K562 (cell line): Measurements from ENCODE around the gene LRRC75A. TPM values are rescaled to one million over a fixed set of nuclear protein-coding genes. Genes with fewer than 3 reads are reported as not detected.

Experiments
- ATAC-seq: fragments of 200-7000 bp; cut with Tn5 transposase; 3 replicates; pipeline ENCODE4 v1.9.1; 2020; ENCODE audit warnings: moderate library complexity
- BruUV-seq: library from RNA; stranded (reverse); fragments of 400-500 nt; replicated peaks from 2 replicates; lab custom pipeline; 2021; lab: Mats Ljungman, UMichigan
- CTCF ChIA-PET: fragments of 300-600 bp; formaldehyde crosslinking; extraction: SDS; loops from one replicate; lab custom pipeline; 2021; ENCODE audit warnings: low intra/inter-chr PET ratio; lab: Yijun Ruan, JAX
- POLR2A ChIA-PET: fragments of 300-600, 350-650 bp; sonication (Branson Sonifier 250); formaldehyde crosslinking; extraction: SDS; loops from one replicate; lab custom pipeline; 2021; ENCODE audit warnings: antibody characterized with exemption, inconsistent platforms; lab: Yijun Ruan, JAX
- DNase-seq, 4 experiments: peaks; one replicate each; pipeline versions ENCODE4 v3.0.0 to v3.0.0-alpha.2; 2011 to 2018; ENCODE audit warnings: low spot score in 3 of 4, mixed read lengths in 3 of 4; ENCODE audit errors: extremely low read depth in 1 of 4
- FAIRE-seq: peaks from 2 replicates; lab custom pipeline; 2011; peaks lifted over from hg19 to GRCh38; lab: Jason Lieb, UNC
- H2AFZ ChIP-seq: 2 replicates; pipeline ENCODE4 v1.6.0; 2011; ENCODE audit warnings: low read depth, low read length, control low read depth, inconsistent platforms
- H3K27ac ChIP-seq: fragments of 200-600 bp; 3 replicates; pipeline ENCODE4 v1.8.0; 2011; ENCODE audit warnings: low read depth, mild to moderate bottlenecking, control low read depth, inconsistent platforms, low read length, moderate library complexity, mixed read lengths; ENCODE audit errors: extremely low read depth
- H3K27me3 ChIP-seq, 2 experiments: fragments of 300-600 bp in 1 of 2; 2 replicates in 1 of 2; 3 replicates in 1 of 2; pipeline versions ENCODE4 v1.6.0 to v1.8.0; 2011; ENCODE audit warnings: inconsistent platforms in 2 of 2, low read length in 2 of 2, mild to moderate bottlenecking in 1 of 2, mixed read lengths in 1 of 2, moderate library complexity in 1 of 2; ENCODE audit not compliant: control insufficient read depth in 2 of 2, insufficient read depth in 2 of 2
- H3K36me3 ChIP-seq: fragments of 300-600 bp; 3 replicates; pipeline ENCODE4 v1.8.0; 2011; ENCODE audit warnings: mild to moderate bottlenecking, low read length, inconsistent platforms; ENCODE audit not compliant: control insufficient read depth, insufficient read depth
- H3K4me1 ChIP-seq, 2 experiments: fragments of 200-600 bp in 1 of 2; replicated peaks in 1 of 2; 2 replicates in 1 of 2; 3 replicates in 1 of 2; pipeline versions ENCODE4 v1.5.1 to v1.8.0; 2011; ENCODE audit warnings: inconsistent platforms in 2 of 2, low read length in 2 of 2, mild to moderate bottlenecking in 1 of 2, mixed read lengths in 1 of 2, moderate library complexity in 1 of 2; ENCODE audit not compliant: control insufficient read depth in 2 of 2, insufficient read depth in 2 of 2
- H3K4me2 ChIP-seq: 2 replicates; pipeline ENCODE4 v1.6.1; 2011; ENCODE audit warnings: low read length, control low read depth, inconsistent platforms, mixed read lengths; ENCODE audit not compliant: insufficient read depth
- H3K4me3 ChIP-seq: fragments of 200-600 bp; sonication (generic), shearing (Covaris generic); 2 replicates; pipeline ENCODE4 v1.5.1; 2016; ENCODE audit warnings: control low read depth, inconsistent platforms
- H3K79me2 ChIP-seq: fragments of 200-600 bp; 3 replicates; pipeline ENCODE4 v1.8.0; 2011; ENCODE audit warnings: low read length, inconsistent platforms; ENCODE audit not compliant: control insufficient read depth, insufficient read depth
- H3K9ac ChIP-seq, 2 experiments: 2 replicates each; pipeline versions ENCODE4 v1.6.0 to v1.6.1; 2011; ENCODE audit warnings: low read depth in 2 of 2, low read length in 2 of 2, control low read depth in 1 of 2, inconsistent platforms in 1 of 2, mild to moderate bottlenecking in 1 of 2, mixed read lengths in 1 of 2; ENCODE audit not compliant: insufficient read depth in 1 of 2
- H3K9me1 ChIP-seq: one replicate; pipeline ENCODE4 v1.6.0; 2011; ENCODE audit warnings: inconsistent platforms, mild to moderate bottlenecking, low read length, moderate library complexity; ENCODE audit not compliant: control insufficient read depth, insufficient read depth
- H3K9me3 ChIP-seq: replicated peaks from 2 replicates; pipeline ENCODE4 v1.5.1; 2011; ENCODE audit warnings: low read depth, low read length, inconsistent platforms; ENCODE audit not compliant: control insufficient read depth, insufficient read depth
- H4K20me1 ChIP-seq: replicated peaks from 2 replicates; pipeline ENCODE4 v1.6.1; 2011; ENCODE audit warnings: low read length, inconsistent platforms, mixed read lengths; ENCODE audit not compliant: control insufficient read depth, insufficient read depth
- CBFB ChIP-seq: sonication (generic); formaldehyde crosslinking; IDR thresholded peaks from 2 replicates; pipeline ENCODE4 v1.4.0; 2020; ENCODE audit warnings: mild to moderate bottlenecking, missing genetic modification reagents
- CCNT2 ChIP-seq: IDR thresholded peaks from 2 replicates; pipeline ENCODE4 v1.6.1; 2011; ENCODE audit warnings: borderline replicate concordance, low read depth, mild to moderate bottlenecking, moderate library complexity, mixed read lengths, low read length; ENCODE audit not compliant: insufficient read length; ENCODE audit errors: extremely low read depth
- DDX20 ChIP-seq: fragments of 450-650 bp; IDR thresholded peaks from 2 replicates; pipeline ENCODE4 v1.6.1; 2016; ENCODE audit warnings: missing genetic modification characterization, low read depth, mild to moderate bottlenecking, missing compliant biosample characterization, moderate library complexity
- EP400 ChIP-seq: fragments of 450-650 bp; IDR thresholded peaks from 2 replicates; pipeline ENCODE4 v1.6.1; 2017; ENCODE audit warnings: antibody characterized with exemption, mild to moderate bottlenecking, moderate library complexity
- FOXM1 ChIP-seq, 2 experiments: fragments of 450-650 bp in 1 of 2; sonication (generic) in 1 of 2; formaldehyde crosslinking in 1 of 2; IDR thresholded peaks; 2 replicates each; pipeline versions ENCODE4 v1.6.1 to v1.9.0; 2017 to 2022; ENCODE audit warnings: low read depth in 2 of 2, mild to moderate bottlenecking in 2 of 2, missing genetic modification reagents in 1 of 2, moderate library complexity in 1 of 2
- HNRNPH1 ChIP-seq: fragments of 200-400 bp; formaldehyde crosslinking; optimal IDR thresholded peaks from 2 replicates; pipeline ENCODE3; 2017; ENCODE audit warnings: low read depth, mild to moderate bottlenecking, low read length, moderate library complexity
- KLF16 ChIP-seq: IDR thresholded peaks from 2 replicates; pipeline ENCODE4 v1.6.1; 2016; ENCODE audit warnings: antibody characterized with exemption
- NFRKB ChIP-seq: fragments of 450-650 bp; IDR thresholded peaks from 2 replicates; pipeline ENCODE4 v1.6.1; 2016; ENCODE audit warnings: low read depth
- POU5F1 ChIP-seq: fragments of 150-350 bp; IDR thresholded peaks from 2 replicates; pipeline ENCODE4 v1.6.1; 2014; ENCODE audit warnings: borderline replicate concordance, low read length, low read depth, mild to moderate bottlenecking; ENCODE audit not compliant: partially characterized antibody
- SMAD3 ChIP-seq: fragments of 450-650 bp; formaldehyde crosslinking; conservative IDR thresholded peaks from 2 replicates; pipeline ENCODE4 v1.4.0; 2020; ENCODE audit warnings: mild to moderate bottlenecking
- SOX6 ChIP-seq: fragments of 450-650 bp; IDR thresholded peaks from 2 replicates; pipeline ENCODE4 v1.6.1; 2014; ENCODE audit warnings: mild to moderate bottlenecking
- TFAM ChIP-seq: fragments of 250-450 bp; sonication (Bioruptor Pico); conservative IDR thresholded peaks from 2 replicates; pipeline ENCODE4 v1.5.0; 2021; ENCODE audit warnings: mild to moderate bottlenecking, moderate library complexity
- ZBTB8A ChIP-seq: fragments of 450-650 bp; IDR thresholded peaks from 2 replicates; pipeline ENCODE4 v1.6.1; 2018; ENCODE audit warnings: mild to moderate bottlenecking, moderate library complexity; ENCODE audit not compliant: partially characterized antibody
- ZFP30 ChIP-seq: fragments of 250-450 bp; sonication (Bioruptor Pico); IDR thresholded peaks from 2 replicates; pipeline ENCODE4 v1.8.0; 2022; ENCODE audit warnings: moderate library complexity, mild to moderate bottlenecking, inconsistent platforms, borderline replicate concordance
- ZNF165 ChIP-seq: fragments of 250-450 bp; sonication (Bioruptor Pico); IDR thresholded peaks from 2 replicates; pipeline ENCODE4 v1.4.0; 2020; ENCODE audit warnings: borderline replicate concordance
- ZNF408 ChIP-seq: fragments of 250-450 bp; sonication (Bioruptor Pico); IDR thresholded peaks from 2 replicates; pipeline ENCODE4 v1.4.0; 2020; ENCODE audit warnings: low read depth, mild to moderate bottlenecking, moderate library complexity
- WGBS: fragments of 100-300 bp; shearing (Covaris generic); methylation state at CpG from one replicate; pipeline ENCODE4 v1.1.6; 2016; ENCODE audit warnings: low coverage, mixed read lengths; ENCODE audit not compliant: insufficient coverage; ENCODE audit errors: missing lambda C conversion rate; 5-methylcytosine and 5-hydroxymethylcytosine counted together
- in situ Hi-C: fragments of 300-500 bp; cut with MboI; formaldehyde crosslinking; loops from 4 replicates; pipeline ENCODE4 v1.15.0; 2018; ENCODE audit warnings: inconsistent platforms, mixed read lengths
- intact Hi-C: fragments of 100-400 bp; cut with micrococcal nuclease; formaldehyde crosslinking; loops from 2 replicates; pipeline ENCODE4 v1.14.2; 2022
- polyA plus RNA-seq, 8 experiments: library from polyadenylated mRNA; depleted of rRNA in 4 of 8; stranded (reverse) in 5 of 8; unstranded in 3 of 8; fragments of >200 nt; fragmentation: Nextera tagmentation in 2 of 8; fragmentation: Illumina TruSeq in 1 of 8; extraction: Ambion mirVana in 2 of 8; extraction: Trizol in 1 of 8; gene quantifications; 2 replicates each; pipeline versions ENCODE4 v1.2.1 to v1.2.3, GENCODE V29; 2011 to 2014; ENCODE audit warnings: inconsistent platforms in 1 of 8, missing spikeins in 1 of 8
- total RNA-seq, 7 experiments: library from RNA; depleted of rRNA in 6 of 7; stranded (reverse); fragments of >200 nt in 6 of 7; fragmentation: Illumina TruSeq in 2 of 7; extraction: Trizol in 2 of 7; gene quantifications; 2 replicates each; pipeline versions ENCODE4 v1.2.1 to v1.2.3, GENCODE V29; 2011 to 2021; ENCODE audit warnings: low replicate concordance in 1 of 7

The LRRC75A gene
- total and polyA plus RNA-seq, 9 of the 15 experiments (the other 6 are each of a cell fraction or from before 2014, with no cell fraction given) = 0.04 to 0.34 (median 0.08) TPM; not detected in 5

- Histone ChIP-seq H3K9ac (no peak overlapping the region), H2AFZ (no peak overlapping the region), H3K27ac (no peak overlapping the region), H3K9me3 (no peaks in the 10 kb centered on the region), H3K27me3 (peaks cover 0 to 24% of the 10 kb centered on the region in 2 experiments; a peak in 3 of 5 replicates), H4K20me1 (no peaks in the 10 kb centered on the region; the same call in 1 of the 2 replicates), H3K36me3 (no peaks in the 10 kb centered on the region), H3K9me1 (no peaks in the 10 kb centered on the region), H3K4me1 (0 out of 5 replicates have a peak, but pooled peaks cover 0 to 3% of the 10 kb centered on the region in 2 experiments), H3K79me2 (no peaks in the 10 kb centered on the region), H3K4me3 (no peak overlapping the region), H3K4me2 (no peak overlapping the region)
- ChIA-PET CTCF (no interaction called here), POLR2A (interaction anchor here (0.6 to 1.0 kb wide), 2 partner anchors 11 to 697 kb away, joined by 3 read pairs; no protein-coding TSS in a partner anchor)
- DNase-seq = no peak
- 5% methylated on average over 6 of the region's 6 CpGs for WGBS
- FAIRE-seq = no peak
- BruUV-seq = no TSS peak
- no peak for TF ChIP-seq NFRKB
- no peak for TF ChIP-seq DDX20 (tag)
- in situ Hi-C loops = no loop called here
- intact Hi-C loops = no loop called here
- ATAC-seq = no peak
Measured at GRCh38 chr17:16478649-16479048, 13.3 kb downstream of the LRRC75A start.

- ATAC-seq (no peak), FAIRE-seq (no peak), DNase-seq (no peak)
- no peak overlapping the region for H3K9ac ChIP-seq
- in situ Hi-C loops = no loop called here
- 0 out of 5 replicates have a peak, but pooled peaks cover 0 to 3% of the 10 kb centered on the region in 2 experiments for H3K4me1 ChIP-seq
- H4K20me1 ChIP-seq = no peaks in the 10 kb centered on the region; the same call in 1 of the 2 replicates
- H3K9me3 ChIP-seq = no peaks in the 10 kb centered on the region
- no peaks in the 10 kb centered on the region for H3K9me1 ChIP-seq
- intact Hi-C loops = no loop called here
- H3K4me3 ChIP-seq = no peak overlapping the region
- ChIA-PET POLR2A (interaction anchor here (1.0 kb wide), 1 partner anchor 13 kb away, joined by 5 read pairs; no protein-coding TSS in a partner anchor), CTCF (no interaction called here)
- no peaks in the 10 kb centered on the region for H3K36me3 ChIP-seq
- no peak overlapping the region for H2AFZ ChIP-seq
- no peak overlapping the region for H3K27ac ChIP-seq
- H3K4me2 ChIP-seq = no peak overlapping the region
- H3K27me3 ChIP-seq = peaks cover 0 to 32% of the 10 kb centered on the region in 2 experiments; a peak in 4 of 5 replicates
- no peaks in the 10 kb centered on the region for H3K79me2 ChIP-seq
- WGBS = 3% methylated on average over 5 of the region's 8 CpGs
- BruUV-seq = no TSS peak
- TF ChIP-seq CCNT2 (no peak), ZBTB8A (no peak), EP400 (no peak), SOX6 (no peak), CBFB (CRISPR knock-in tag) (no peak), HNRNPH1 (no peak), SMAD3 (CRISPR knock-in tag) (no peak), ZNF165 (CRISPR knock-in tag) (no peak), TFAM (CRISPR knock-in tag) (no peak), KLF16 (no peak), ZFP30 (CRISPR knock-in tag) (no peak), ZNF408 (CRISPR knock-in tag) (no peak), POU5F1 (no peak), FOXM1 (IDR thresholded peaks at IDR 0.05; ENCODE audit: low read depth) (no peak), FOXM1 (CRISPR knock-in tag; IDR thresholded peaks at IDR 0.05; ENCODE audit: low read depth) (no peak)
Measured at GRCh38 chr17:16477666-16478065, 14.3 kb downstream of the LRRC75A start.
